ENCODE data around the gene TLR4. TPM values are rescaled to one million over a fixed set of nuclear protein-coding genes. Genes with fewer than 3 reads are reported as not detected.

The TLR4 gene
- total RNA-seq (10 to 100 TPM; 19.0 to 32.7 TPM), polyA plus RNA-seq (10 to 100 TPM in 1 of 2 donors, 1 to 10 TPM in 1; 4.5 to 41.6 TPM)
- long read RNA-seq, donor 1, full-length matches to known transcripts, result 2 of 2 reads
- long read RNA-seq, donor 1, partial matches to known transcripts, result 0 of 2 reads
- long read RNA-seq, donor 1, other reads (novel, unspliced or antisense), result 0 of 2 reads
- long read RNA-seq, donor 2, result 0 reads
- long read RNA-seq, donor 3, result 0 reads
- long read RNA-seq, donor 4, full-length matches to known transcripts, result 2 of 2 reads
- long read RNA-seq, donor 4, partial matches to known transcripts, result 0 of 2 reads
- long read RNA-seq, donor 4, other reads (novel, unspliced or antisense), result 0 of 2 reads
- long read RNA-seq, donor 5, full-length matches to known transcripts, result 2 of 2 reads
- long read RNA-seq, donor 5, partial matches to known transcripts, result 0 of 2 reads
- long read RNA-seq, donor 5, other reads (novel, unspliced or antisense), result 0 of 2 reads

GRCh38 chr9:117704024-117704575, at the start of gene TLR4:
Gene TLR4, plus strand, starts transcription at chr9:117704403. Its CDS starts 70 bp downstream, at chr9:117704473.
- peak within 1 kb of the TSS; percentile 83 to 95 for H3K27ac ChIP-seq (ENCODE audit: low read depth in 1 of 2, low read length in 1 of 2)
- DNase-seq (peak; percentile 21 to 64 (median 56)), ATAC-seq (ENCODE audit: insufficient read depth, low FRiP score) (peak; percentile 76)
- peaks cover 0 to 4% (median 0%) of the 10 kb centered on the region in 5 donors for H3K4me1 ChIP-seq (ENCODE audit: control insufficient read depth in 5 of 5, insufficient read depth in 5 of 5, low read length in 5 of 5)
- peaks cover 0 to 1% (median 0%) of the 10 kb centered on the region in 4 donors for H3K36me3 ChIP-seq (ENCODE audit: control insufficient read depth in 4 of 4, insufficient read depth in 4 of 4, low read length in 4 of 4)
- peak within 1 kb of the TSS; percentile 44 for H3K4me3 ChIP-seq
- no peaks in the 10 kb centered on the region for H3K27me3 ChIP-seq (ENCODE audit: control insufficient read depth in 3 of 3, insufficient read depth in 3 of 3, low read length in 2 of 3)
- H3K9me3 ChIP-seq (ENCODE audit: control insufficient read depth in 4 of 4, insufficient read depth in 3 of 4, low read length in 3 of 4), result peaks cover 0 to 3% (median 0%) of the 10 kb centered on the region in 4 donors
- no peak for TF ChIP-seq CTCF (IDR thresholded peaks at IDR 0.05; ENCODE audit: control extremely low read depth, extremely low read depth)
- 9 to 17% methylated on average over 13 of the region's 13 CpGs for WGBS, 2 donors
- no peak within 1 kb of the TSS for H3K9ac ChIP-seq (ENCODE audit: insufficient read depth in 1 of 2, low read length in 2 of 2)

- no peak overlapping the region for H3K27ac ChIP-seq (ENCODE audit: low read depth in 1 of 2, low read length in 1 of 2)
- DNase-seq (no peak), ATAC-seq (ENCODE audit: insufficient read depth, low FRiP score) (no peak)
- WGBS, 2 donors, result 55 to 77% methylated on average over 2 of the region's 2 CpGs
- H3K4me1 ChIP-seq (ENCODE audit: control insufficient read depth in 5 of 5, insufficient read depth in 5 of 5, low read length in 5 of 5), result no peaks in the 10 kb centered on the region
- H3K27me3 ChIP-seq (ENCODE audit: control insufficient read depth in 3 of 3, insufficient read depth in 3 of 3, low read length in 2 of 3), result peaks cover 0 to 2% (median 0%) of the 10 kb centered on the region in 3 donors
- no peaks in the 10 kb centered on the region for H3K9me3 ChIP-seq (ENCODE audit: control insufficient read depth in 4 of 4, insufficient read depth in 3 of 4, low read length in 3 of 4)
- H3K9ac ChIP-seq (ENCODE audit: insufficient read depth in 1 of 2, low read length in 2 of 2), result no peak overlapping the region
- no peaks in the 10 kb centered on the region for H3K36me3 ChIP-seq (ENCODE audit: control insufficient read depth in 4 of 4, insufficient read depth in 4 of 4, low read length in 4 of 4)
- no peak for TF ChIP-seq CTCF (IDR thresholded peaks at IDR 0.05; ENCODE audit: control extremely low read depth, extremely low read depth)
- H3K4me3 ChIP-seq, result no peak overlapping the region
Observed at GRCh38 chr9:117656002-117656401, 48.2 kb upstream of the TLR4 start.

GRCh38 chr9:117662651-117663050, 41.6 kb upstream of the TLR4 start:
- DNase-seq, result no peak
- H3K4me3 ChIP-seq, result no peak overlapping the region

More at GRCh38 chr9:117662651-117663050, 41.6 kb upstream of the TLR4 start:
- H3K36me3 ChIP-seq (ENCODE audit: control insufficient read depth in 4 of 4, insufficient read depth in 4 of 4, low read length in 4 of 4), result no peaks in the 10 kb centered on the region
- no peaks in the 10 kb centered on the region for H3K4me1 ChIP-seq (ENCODE audit: control insufficient read depth in 5 of 5, insufficient read depth in 5 of 5, low read length in 5 of 5)
- no peak overlapping the region for H3K27ac ChIP-seq (ENCODE audit: low read depth in 1 of 2, low read length in 1 of 2)
- H3K27me3 ChIP-seq (ENCODE audit: control insufficient read depth in 3 of 3, insufficient read depth in 3 of 3, low read length in 2 of 3), result no peaks in the 10 kb centered on the region
- ATAC-seq (ENCODE audit: insufficient read depth, low FRiP score), result no peak
- TF ChIP-seq CTCF (IDR thresholded peaks at IDR 0.05; ENCODE audit: control extremely low read depth, extremely low read depth), result no peak
- H3K9ac ChIP-seq (ENCODE audit: insufficient read depth in 1 of 2, low read length in 2 of 2), result no peak overlapping the region
- no peaks in the 10 kb centered on the region for H3K9me3 ChIP-seq (ENCODE audit: control insufficient read depth in 4 of 4, insufficient read depth in 3 of 4, low read length in 3 of 4)
- 80 to 93% methylated on average over 3 of the region's 3 CpGs for WGBS, 2 donors
